ENCODE measurements around the gene ACOX1. TPM values are rescaled to one million over a fixed set of nuclear protein-coding genes. Genes with fewer than 3 reads are reported as not detected.
A peak's percentile ranks its signal among the peaks of the same experiment; 100 is the strongest.
"Not testable (repeated sequence)": the region's sequence is repeated elsewhere in the genome, so short reads cannot be mapped to it uniquely, and the experiment has no call there.

ACOX1 gene
- total RNA-seq, 8 experiments from 2014 or later: 14.6 to 106 (median 32.4) TPM

DNA sequence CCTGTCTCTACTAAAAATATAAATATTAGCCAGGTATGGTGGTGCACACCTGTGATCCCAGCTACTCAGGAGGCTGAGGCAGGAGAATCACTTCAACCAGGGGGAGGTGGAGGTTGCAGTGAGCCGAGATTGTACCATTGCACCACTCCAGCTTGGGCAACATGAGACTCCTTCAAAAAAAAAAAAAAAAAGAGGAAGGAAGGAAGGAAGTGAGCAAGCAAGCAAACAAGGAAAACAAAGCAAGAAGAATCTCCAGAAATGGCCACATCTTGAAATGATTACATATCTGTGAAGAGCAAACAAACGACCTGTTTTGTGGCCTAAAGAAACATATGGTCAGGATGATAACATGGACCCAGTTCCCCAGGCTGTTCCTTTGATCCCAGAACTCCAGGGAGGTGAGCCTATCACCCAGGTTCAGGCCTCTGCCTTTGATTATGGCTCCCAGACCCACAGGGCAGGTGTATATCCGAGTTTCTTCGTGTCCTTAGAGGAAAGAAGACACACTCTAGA is 8.9 kb downstream of the ACOX1 start:
- WGBS, 10 experiments: 20 to 100% (median 78%) methylated on average over 1 to 4 of the region's 4 CpGs
- in situ Hi-C loops (cut with MboI; ENCODE audit: low pct_unique_long_range_greater_than_20kb in 2 of 9, low sequenced_read_pairs in 9 of 9, unreplicated experiment in 9 of 9): no loop called here
- no peak overlapping the region for H3K27ac ChIP-seq
- no peak for ATAC-seq (replicated peaks in 6 of 8)
- no peaks in the 10 kb centered on the region for H3K4me1 ChIP-seq (replicated peaks in 1 of 2)
- H3K4me3 ChIP-seq: no peak overlapping the region

DNA sequence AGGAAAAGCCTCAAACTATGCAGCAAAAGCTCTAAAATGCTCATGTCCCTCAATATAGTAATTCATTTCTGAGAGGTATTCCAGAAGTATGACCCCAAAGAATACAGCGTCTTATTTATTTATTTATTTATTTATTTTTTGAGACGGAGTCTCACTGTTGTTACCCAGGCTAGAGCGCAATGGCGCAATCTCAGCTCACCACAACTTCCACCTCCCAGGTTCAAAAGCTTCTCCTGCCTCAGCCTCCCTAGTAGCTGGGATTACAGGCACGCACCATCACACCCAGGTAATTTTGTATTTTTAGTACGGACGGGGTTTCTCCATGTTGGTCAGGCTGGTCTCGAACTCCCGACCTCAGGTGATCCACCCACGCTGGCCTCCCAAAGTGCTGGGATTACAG is 9.9 kb downstream of the ACOX1 start:
- H3K4me3 ChIP-seq; ATAC-seq (replicated peaks in 6 of 8); in situ Hi-C loops (cut with MboI; ENCODE audit: low pct_unique_long_range_greater_than_20kb in 2 of 9, low sequenced_read_pairs in 9 of 9, unreplicated experiment in 9 of 9); H3K4me1 ChIP-seq (replicated peaks in 1 of 2); H3K27ac ChIP-seq: not testable (repeated sequence)
- WGBS, 10 experiments: 88 to 100% (median 96%) methylated on average over 1 to 7 of the region's 10 CpGs; no CpG with 5 or more reads in 2 of the 10 experiments

DNA sequence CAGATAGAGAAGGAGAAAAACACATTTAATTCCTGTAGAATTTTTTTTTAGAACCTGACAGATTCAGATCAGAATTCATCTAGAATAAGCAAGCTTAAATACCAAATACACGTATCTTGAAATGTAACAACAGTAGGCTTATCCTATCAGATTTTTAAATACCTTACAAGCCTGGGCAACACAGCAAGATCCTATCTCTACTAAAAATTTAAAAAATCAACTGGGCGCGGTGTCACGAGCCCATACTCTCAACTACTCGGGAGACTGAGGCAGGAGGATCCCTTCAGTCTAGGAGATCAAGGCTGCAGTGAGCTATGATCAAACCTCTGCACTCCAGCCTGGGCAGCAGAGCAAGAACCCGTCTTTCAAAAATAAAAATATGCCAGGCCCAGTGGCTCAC is 13.5 kb downstream of the ACOX1 start:
- Histone ChIP-seq H3K27ac (no peak overlapping the region), H3K4me3 (no peak overlapping the region), H3K4me1 (replicated peaks in 1 of 2) (no peaks in the 10 kb centered on the region)
- in situ Hi-C loops (cut with MboI; ENCODE audit: low pct_unique_long_range_greater_than_20kb in 2 of 9, low sequenced_read_pairs in 9 of 9, unreplicated experiment in 9 of 9): no loop called here
- no peak for ATAC-seq (replicated peaks in 6 of 8)
- WGBS, 10 experiments: 94 to 100% (median 99%) methylated on average over 1 to 5 of the region's 6 CpGs; no CpG with 5 or more reads in 1 of the 10 experiments

DNA sequence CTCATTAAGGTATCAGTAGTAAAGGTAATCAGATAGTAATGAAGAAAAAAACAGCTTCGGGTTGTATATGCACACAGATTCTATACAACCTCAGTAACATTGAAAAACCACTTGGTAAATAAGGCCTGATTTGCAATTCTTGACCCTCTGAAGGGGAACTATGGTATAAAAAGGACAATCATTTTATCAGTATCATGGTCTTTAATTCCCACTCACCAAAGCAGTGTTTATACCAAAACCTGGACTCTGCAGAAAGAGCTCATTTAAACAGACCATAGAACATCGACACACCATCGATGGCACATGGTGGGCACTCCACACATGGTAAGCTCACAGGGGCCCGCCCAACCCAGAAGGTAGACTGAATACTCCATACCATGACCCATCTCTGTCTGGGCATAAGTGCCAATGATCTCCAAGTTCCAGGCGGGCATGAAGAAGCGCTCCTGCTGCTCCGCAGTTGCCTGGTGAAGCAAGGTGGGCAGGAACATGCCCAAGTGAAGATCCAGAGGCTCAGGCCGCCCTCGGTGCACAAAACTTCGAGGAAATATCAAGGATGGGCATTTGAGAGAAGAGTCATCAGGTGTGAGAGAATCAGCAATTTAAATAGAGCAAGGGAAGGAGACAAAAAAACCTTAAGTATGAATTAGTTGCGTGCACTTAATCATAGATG is 19.0 kb downstream of the ACOX1 start:
- Histone ChIP-seq H3K4me1 (replicated peaks in 1 of 2) (no peaks in the 10 kb centered on the region), H3K4me3 (no peak overlapping the region), H3K27ac (no peak overlapping the region)
- WGBS, 10 experiments: 83 to 100% (median 97%) methylated on average over 2 to 10 of the region's 11 CpGs
- ATAC-seq (replicated peaks in 6 of 8): no peak
- in situ Hi-C loops (cut with MboI; ENCODE audit: low pct_unique_long_range_greater_than_20kb in 2 of 9, low sequenced_read_pairs in 9 of 9, unreplicated experiment in 9 of 9): no loop called here

DNA sequence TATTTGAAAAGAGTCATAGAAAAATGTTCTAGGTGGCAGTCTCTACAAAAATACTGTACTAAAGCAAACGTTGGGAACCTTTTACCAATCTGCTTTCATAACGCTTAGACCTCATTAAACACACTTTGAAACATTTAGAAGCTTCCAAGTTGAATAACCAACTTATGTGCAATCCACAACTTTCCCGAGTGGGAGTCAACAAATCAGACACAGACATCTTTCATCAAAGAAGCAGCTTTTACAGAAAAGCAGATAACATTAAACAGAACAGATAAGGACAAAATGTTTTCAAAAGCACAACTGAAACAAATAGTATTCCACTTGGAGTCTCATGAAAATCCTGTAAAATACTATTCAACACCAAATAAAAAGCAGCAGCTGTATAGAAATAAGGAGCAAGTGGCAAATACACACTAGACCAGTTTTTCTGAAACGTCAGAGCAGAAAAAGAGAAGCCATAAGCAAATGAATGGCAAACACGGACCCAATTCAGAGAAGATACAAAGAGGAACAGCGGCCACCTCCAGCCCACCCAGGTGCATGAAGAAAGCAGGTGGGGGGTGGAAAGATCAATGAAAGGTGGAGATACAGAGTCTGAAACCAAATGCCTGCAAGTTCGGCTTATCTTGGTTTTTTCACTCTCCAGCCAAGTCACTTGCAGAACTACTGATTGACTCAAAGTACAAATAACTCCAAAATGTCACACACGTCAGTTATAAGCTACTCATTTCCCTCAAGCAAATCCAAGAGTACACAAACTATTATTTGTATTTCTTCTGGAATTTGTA is 19.7 kb downstream of the ACOX1 start:
- no peak overlapping the region for H3K27ac ChIP-seq
- no peak for ATAC-seq (replicated peaks in 6 of 8)
- no peak overlapping the region for H3K4me3 ChIP-seq
- in situ Hi-C loops (cut with MboI; ENCODE audit: low pct_unique_long_range_greater_than_20kb in 2 of 9, low sequenced_read_pairs in 9 of 9, unreplicated experiment in 9 of 9): no loop called here
- WGBS, 10 experiments: 39 to 94% (median 64%) methylated on average over 1 to 8 of the region's 8 CpGs
- H3K4me1 ChIP-seq (replicated peaks in 1 of 2): no peaks in the 10 kb centered on the region

DNA sequence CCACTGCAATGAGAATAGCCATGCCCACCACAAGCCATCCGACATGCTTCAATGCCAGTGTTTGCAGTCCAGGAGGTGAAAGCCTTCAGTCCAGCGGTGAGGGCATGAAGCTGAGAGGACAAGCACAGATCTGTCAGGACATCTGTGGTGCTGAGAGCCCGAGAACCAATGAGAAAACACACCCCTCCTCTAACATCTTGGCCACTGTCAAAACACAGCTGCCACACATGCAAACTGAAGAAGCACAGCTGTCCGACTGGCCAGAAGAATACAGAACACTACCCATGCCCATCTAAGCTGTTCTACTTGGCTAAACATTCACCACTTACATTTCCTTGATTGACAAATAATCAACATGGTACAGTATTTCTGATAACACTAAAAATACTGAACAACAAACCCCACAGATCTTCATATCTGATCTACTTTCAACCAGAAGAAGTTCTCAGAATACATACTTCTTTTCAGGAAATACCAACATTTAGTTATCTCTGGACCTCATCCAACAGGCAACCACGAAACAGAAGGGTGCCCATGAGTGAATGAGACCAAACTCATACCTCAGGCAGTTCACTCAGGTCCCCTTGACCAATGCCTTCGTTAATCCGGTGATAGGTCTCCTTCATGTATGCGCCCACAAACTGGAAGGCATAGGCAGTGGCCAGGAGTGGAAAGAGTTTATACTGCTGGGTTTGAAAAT is 28.0 kb downstream of the ACOX1 start:
- no peak for ATAC-seq (replicated peaks in 6 of 8)
- in situ Hi-C loops (cut with MboI; ENCODE audit: low pct_unique_long_range_greater_than_20kb in 2 of 9, low sequenced_read_pairs in 9 of 9, unreplicated experiment in 9 of 9): no loop called here
- WGBS, 10 experiments: 85 to 100% (median 97%) methylated on average over 1 to 8 of the region's 8 CpGs
- Histone ChIP-seq H3K4me3 (no peak overlapping the region), H3K27ac (no peak overlapping the region), H3K4me1 (replicated peaks in 1 of 2) (no peaks in the 10 kb centered on the region)

DNA sequence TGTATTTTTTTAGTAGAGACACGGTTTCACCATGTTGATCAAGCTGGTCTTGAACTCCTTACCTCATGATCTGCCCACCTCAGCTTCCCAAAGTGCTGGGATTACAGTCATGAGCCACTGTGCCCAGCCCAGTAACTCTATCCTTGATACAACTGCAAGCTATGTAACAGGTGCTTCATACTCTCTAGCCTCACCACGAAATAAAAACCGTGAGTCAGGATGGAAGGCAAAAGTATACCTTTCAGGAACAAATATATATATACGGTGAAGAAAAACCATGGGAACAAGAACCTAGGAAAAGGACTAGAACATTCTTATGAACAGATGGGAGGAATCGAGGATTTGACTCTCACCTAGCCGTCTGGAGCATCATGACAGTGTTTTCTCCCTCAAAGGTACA is 28.5 kb downstream of the ACOX1 start:
- no peak for ATAC-seq (replicated peaks in 6 of 8)
- H3K27ac ChIP-seq: no peak overlapping the region
- WGBS, 10 experiments: 40 to 92% (median 90%) methylated on average over 1 to 6 of the region's 6 CpGs; no CpG with 5 or more reads in 2 of the 10 experiments
- no peaks in the 10 kb centered on the region for H3K4me1 ChIP-seq (replicated peaks in 1 of 2)
- H3K4me3 ChIP-seq: no peak overlapping the region
- in situ Hi-C loops (cut with MboI; ENCODE audit: low pct_unique_long_range_greater_than_20kb in 2 of 9, low sequenced_read_pairs in 9 of 9, unreplicated experiment in 9 of 9): no loop called here

DNA sequence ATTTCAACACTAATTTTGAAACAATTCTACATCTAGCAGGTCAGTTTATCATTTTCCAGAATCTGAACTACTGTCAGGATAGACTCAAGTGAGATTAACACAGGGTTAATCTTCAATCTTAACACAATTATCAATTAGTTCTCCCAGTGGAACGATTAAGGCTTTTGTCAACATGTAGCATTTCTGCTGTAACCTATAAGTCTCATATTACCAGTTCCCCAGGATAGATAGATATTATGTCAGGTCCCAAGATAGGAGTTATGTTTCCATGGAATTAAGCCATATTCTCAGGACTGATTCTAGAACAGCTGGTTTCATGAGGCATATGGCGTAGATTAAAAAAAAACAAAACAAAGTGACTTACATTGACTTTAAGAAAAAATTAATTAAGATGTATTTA is 33.8 kb downstream of the ACOX1 start:
- Histone ChIP-seq H3K27ac (no peak overlapping the region), H3K4me3 (no peak overlapping the region), H3K4me1 (replicated peaks in 1 of 2) (peaks cover 0 to 5% of the 10 kb centered on the region in 2 donors)
- in situ Hi-C loops (cut with MboI; ENCODE audit: low pct_unique_long_range_greater_than_20kb in 2 of 9, low sequenced_read_pairs in 9 of 9, unreplicated experiment in 9 of 9): no loop called here
- WGBS, 10 experiments: 60 to 100% (median 83%) methylated on average over 1 to 2 of the region's 2 CpGs
- ATAC-seq (replicated peaks in 6 of 8): no peak

DNA sequence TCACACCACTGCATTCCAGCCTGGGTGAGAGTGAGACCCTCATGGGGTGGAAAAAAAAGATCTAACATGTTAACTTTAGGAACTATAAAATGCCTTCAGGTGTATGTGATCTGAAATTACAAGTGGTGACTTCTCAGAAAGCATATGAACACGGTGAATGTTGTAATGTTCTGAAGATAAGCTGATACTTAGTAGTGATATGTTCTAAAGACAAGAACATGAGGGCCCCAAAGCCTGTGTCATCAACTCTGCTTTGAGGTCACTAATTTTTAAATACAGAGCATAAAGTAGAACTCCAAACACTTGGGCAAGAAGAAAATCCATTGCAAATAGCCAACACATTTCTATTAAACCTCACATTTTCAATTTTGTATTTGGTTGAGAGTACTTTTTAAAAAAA is 35.5 kb downstream of the ACOX1 start:
- Histone ChIP-seq H3K4me1 (replicated peaks in 1 of 2) (peaks cover 0 to 5% of the 10 kb centered on the region in 2 donors), H3K27ac (no peak overlapping the region), H3K4me3 (no peak overlapping the region)
- 100% methylated on average over 1 of the region's 1 CpG; no CpG with 5 or more reads in 3 of the 10 experiments for WGBS, 10 experiments
- no peak for ATAC-seq (replicated peaks in 6 of 8)
- in situ Hi-C loops (cut with MboI; ENCODE audit: low pct_unique_long_range_greater_than_20kb in 2 of 9, low sequenced_read_pairs in 9 of 9, unreplicated experiment in 9 of 9): no loop called here

DNA sequence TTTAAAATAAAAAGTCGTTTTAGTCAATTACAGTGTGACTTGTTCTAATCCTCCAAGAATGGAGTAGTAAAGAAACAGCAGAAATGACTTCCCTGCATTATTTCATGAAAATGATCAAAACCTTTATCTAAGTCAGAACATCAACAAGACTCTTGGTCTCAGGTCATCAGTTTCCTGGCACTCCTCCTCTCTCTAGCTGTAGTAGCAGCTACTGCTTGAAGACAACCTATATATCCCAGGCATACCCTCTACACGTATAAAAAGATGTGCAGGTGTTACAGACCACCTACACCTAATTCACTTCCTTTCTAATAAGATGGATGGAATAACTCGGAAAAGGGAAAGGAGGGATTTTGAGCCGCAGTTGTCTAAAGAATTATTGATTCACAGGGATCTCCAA is 36.5 kb downstream of the ACOX1 start:
- ATAC-seq (replicated peaks in 6 of 8): no peak
- Histone ChIP-seq H3K4me1 (replicated peaks in 1 of 2) (peaks cover 0 to 5% of the 10 kb centered on the region in 2 donors), H3K4me3 (no peak overlapping the region), H3K27ac (no peak overlapping the region)
- 63 to 100% (median 100%) methylated on average over 1 to 2 of the region's 4 CpGs; no CpG with 5 or more reads in 3 of the 10 experiments for WGBS, 10 experiments
- in situ Hi-C loops (cut with MboI; ENCODE audit: low pct_unique_long_range_greater_than_20kb in 2 of 9, low sequenced_read_pairs in 9 of 9, unreplicated experiment in 9 of 9): no loop called here

DNA sequence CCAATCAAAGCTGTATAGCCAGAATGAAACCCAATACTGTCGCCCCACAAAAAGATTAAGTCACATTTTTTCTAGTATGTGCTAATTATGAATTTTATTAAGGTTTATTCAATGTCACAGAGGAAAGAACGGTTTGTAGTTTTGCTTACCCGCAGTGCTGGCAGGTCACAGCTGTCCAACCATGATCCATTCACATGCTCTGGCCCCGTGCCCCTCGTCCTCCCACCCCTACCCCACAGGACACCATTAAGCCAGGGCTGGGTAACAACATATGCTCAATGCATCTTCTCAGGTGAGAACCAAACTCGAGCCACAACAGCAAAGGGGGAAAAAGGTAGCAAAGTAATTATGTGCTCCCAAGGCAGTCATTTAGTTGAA is 37.5 kb downstream of the ACOX1 start:
- WGBS, 10 experiments: 20 to 45% (median 20%) methylated on average over 1 to 2 of the region's 6 CpGs; no CpG with 5 or more reads in 7 of the 10 experiments
- Histone ChIP-seq H3K4me1 (replicated peaks in 1 of 2) (peaks cover 0 to 5% of the 10 kb centered on the region in 2 donors), H3K4me3 (peak overlapping the region in 4 of 5 donors; percentile 77 to 95 (median 87)), H3K27ac (no peak overlapping the region)
- no peak for ATAC-seq (replicated peaks in 6 of 8)
- in situ Hi-C loops (cut with MboI; ENCODE audit: low pct_unique_long_range_greater_than_20kb in 2 of 9, low sequenced_read_pairs in 9 of 9, unreplicated experiment in 9 of 9): no loop called here

DNA sequence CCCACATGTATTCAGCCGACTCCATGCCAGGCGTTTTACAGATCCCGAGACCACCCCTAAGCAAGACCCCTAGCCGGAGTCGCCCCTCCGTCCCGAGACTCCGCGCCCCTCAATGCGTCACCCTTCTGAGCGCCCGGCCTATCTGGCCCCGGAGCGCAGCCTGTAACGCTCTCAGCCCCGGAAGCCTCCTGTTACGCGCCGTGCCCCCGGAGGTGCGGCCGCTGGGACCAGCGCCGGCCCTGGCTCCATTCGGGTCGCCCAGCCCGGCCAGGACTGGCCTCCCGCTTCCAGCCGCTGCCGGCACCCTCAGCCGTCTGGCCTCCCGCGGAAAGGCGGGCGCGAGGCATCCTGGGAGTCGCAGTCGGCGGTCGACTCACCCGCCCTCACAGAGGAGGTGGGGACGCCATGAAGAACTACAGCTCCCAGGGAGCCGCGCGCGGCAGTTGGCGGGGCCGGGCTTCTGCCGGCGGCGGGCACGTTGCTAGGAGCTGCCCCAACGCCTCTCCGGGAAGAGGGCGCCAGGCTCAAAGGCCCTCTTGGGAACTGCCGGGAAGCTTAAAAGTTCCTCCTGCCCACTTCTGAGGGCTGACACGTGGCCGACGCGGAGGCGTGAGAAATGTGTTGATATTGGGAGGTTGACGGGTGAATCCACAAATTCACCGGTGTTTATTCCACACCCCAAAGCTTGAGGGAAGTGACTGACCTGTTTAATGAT is 38.1 kb downstream of the ACOX1 start, which contains the start of gene FBF1:
Gene FBF1, minus strand, starts transcription at position 316 of the 715 bp plus-strand sequence. CDS start 2,893 bp downstream, outside the sequence.
- peaks cover 0 to 5% of the 10 kb centered on the region in 2 donors for H3K4me1 ChIP-seq (replicated peaks in 1 of 2)
- H3K4me3 ChIP-seq: peak within 1 kb of the TSS; percentile 56 to 95 (median 83)
- ATAC-seq (replicated peaks in 6 of 8): peak; percentile 93 to 99 (median 98)
- H3K27ac ChIP-seq: peak within 1 kb of the TSS in 1 of 2 donors; percentile 24
- WGBS, 10 experiments: 0% methylated on average over 1 to 5 of the region's 63 CpGs; no CpG with 5 or more reads in 4 of the 10 experiments
- in situ Hi-C loops (cut with MboI; ENCODE audit: low pct_unique_long_range_greater_than_20kb in 2 of 9, low sequenced_read_pairs in 9 of 9, unreplicated experiment in 9 of 9): no loop called here

All from motor neuron (in vitro differentiated cells).